Keratinocyte (primary cell): Measurements from ENCODE around the gene FAM241A.
"Not testable (repeated sequence)": the region's sequence is repeated elsewhere in the genome, so short reads cannot be mapped to it uniquely, and the experiment has no call there.

Experiments used
- EZH2 ChIP-seq: IDR thresholded peaks from one replicate; pipeline ENCODE4 v1.6.1; 2012; ENCODE audit warnings: inconsistent platforms, mild to moderate bottlenecking, low read length, moderate library complexity
- TF ChIP-seq, protein P1 (sequence below), 3 experiments: IDR thresholded peaks in 1 of 3; conservative IDR thresholded peaks in 1 of 3; optimal IDR thresholded peaks in 1 of 3; 2 replicates in 2 of 3; 3 replicates in 1 of 3; pipeline versions ENCODE3 to v1.5.1; 2011; ENCODE audit warnings: low read length in 3 of 3, mild to moderate bottlenecking in 3 of 3, moderate library complexity in 2 of 3, control low read depth in 1 of 3, inconsistent platforms in 1 of 3; ENCODE audit not compliant: insufficient read depth in 2 of 3; ENCODE audit errors: extremely low read depth in 1 of 3

DNA sequence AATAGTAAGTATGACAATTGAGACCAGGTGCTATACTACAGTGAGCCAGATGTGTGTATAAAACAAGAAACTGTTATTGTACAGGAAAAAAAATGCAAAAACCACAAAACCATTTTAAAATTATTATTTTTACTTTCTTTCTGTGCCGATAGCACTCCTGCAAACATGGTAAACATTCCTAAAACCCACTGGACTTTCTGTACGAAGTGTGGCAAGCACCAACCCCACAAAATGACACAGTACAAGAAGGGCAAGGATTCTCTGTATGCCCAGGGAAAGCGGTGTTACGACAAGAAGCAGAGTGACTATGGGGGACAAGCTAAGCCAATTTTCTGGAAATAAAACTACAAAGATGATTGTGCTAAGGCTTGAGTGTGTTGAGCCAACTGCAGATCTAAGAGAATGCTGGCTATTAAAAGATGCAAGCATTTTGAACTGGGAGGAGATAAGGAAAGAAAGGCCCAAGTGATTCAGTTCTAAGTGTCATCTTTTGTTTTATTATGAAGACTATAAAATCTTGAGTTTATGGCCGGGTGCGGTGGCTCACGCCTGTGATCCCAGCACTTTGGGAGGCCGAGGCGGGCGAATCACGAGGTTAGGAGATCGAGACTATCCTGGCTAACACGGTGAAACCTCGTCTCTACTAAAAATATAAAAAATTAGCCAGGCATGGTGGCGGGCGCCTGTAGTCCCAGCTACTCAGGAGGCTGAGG is 26.0 kb downstream of the FAM241A start:
- TF ChIP-seq EZH2, result not testable (repeated sequence)
- TF ChIP-seq, protein P1, sequence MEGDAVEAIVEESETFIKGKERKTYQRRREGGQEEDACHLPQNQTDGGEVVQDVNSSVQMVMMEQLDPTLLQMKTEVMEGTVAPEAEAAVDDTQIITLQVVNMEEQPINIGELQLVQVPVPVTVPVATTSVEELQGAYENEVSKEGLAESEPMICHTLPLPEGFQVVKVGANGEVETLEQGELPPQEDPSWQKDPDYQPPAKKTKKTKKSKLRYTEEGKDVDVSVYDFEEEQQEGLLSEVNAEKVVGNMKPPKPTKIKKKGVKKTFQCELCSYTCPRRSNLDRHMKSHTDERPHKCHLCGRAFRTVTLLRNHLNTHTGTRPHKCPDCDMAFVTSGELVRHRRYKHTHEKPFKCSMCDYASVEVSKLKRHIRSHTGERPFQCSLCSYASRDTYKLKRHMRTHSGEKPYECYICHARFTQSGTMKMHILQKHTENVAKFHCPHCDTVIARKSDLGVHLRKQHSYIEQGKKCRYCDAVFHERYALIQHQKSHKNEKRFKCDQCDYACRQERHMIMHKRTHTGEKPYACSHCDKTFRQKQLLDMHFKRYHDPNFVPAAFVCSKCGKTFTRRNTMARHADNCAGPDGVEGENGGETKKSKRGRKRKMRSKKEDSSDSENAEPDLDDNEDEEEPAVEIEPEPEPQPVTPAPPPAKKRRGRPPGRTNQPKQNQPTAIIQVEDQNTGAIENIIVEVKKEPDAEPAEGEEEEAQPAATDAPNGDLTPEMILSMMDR (optimal IDR thresholded peaks at IDR 0.05 in 1 of 3, IDR thresholded peaks at IDR 0.05 in 1 of 3, conservative IDR thresholded peaks at IDR 0.05 in 1 of 3; ENCODE audit: extremely low read depth in 1 of 3, insufficient read depth in 2 of 3, low read length in 3 of 3), result not testable (repeated sequence)
